GM23248 (cell line): Measurements from ENCODE around the gene C2orf72.

Experiments
- EZH2 ChIP-seq: fragments of 200-600 bp; sonication (generic); IDR thresholded peaks from 2 replicates; pipeline ENCODE4 v1.6.1; 2018; ENCODE audit warnings: antibody characterized with exemption, mild to moderate bottlenecking; ENCODE audit not compliant: insufficient read depth, poor library complexity, severe bottlenecking
- EZH2phosphoT487 ChIP-seq: fragments of 200-600 bp; sonication (generic); IDR thresholded peaks from 2 replicates; pipeline ENCODE4 v1.6.1; 2018; ENCODE audit warnings: antibody characterized with exemption, moderate library complexity, mild to moderate bottlenecking, low read depth; ENCODE audit not compliant: insufficient read depth

GRCh38 chr2:231033147-231034132 is 3.9 kb upstream of the C2orf72 start:
- TF ChIP-seq EZH2 (no peak), EZH2phosphoT487 (no peak)
